ACC112 (cell line): ENCODE data around the gene NT5C1A.

Experiments
- H2AFZ ChIP-seq: fragments of 200-600 bp; sonication (generic); one replicate; pipeline ENCODE4 v1.6.0; 2017; ENCODE audit warnings: antibody characterized with exemption, low read length; ENCODE audit not compliant: unreplicated experiment
- H3K27ac ChIP-seq: fragments of 200-600 bp; sonication (generic); 2 replicates; pipeline ENCODE4 v1.5.1; 2014; ENCODE audit warnings: low read depth, mild to moderate bottlenecking, antibody characterized with exemption, low read length, moderate library complexity
- H3K27me3 ChIP-seq: fragments of 200-600 bp; sonication (generic); 2 replicates; pipeline ENCODE4 v1.6.1; 2014; ENCODE audit warnings: mild to moderate bottlenecking, antibody characterized with exemption, low read length, moderate library complexity, mixed read lengths; ENCODE audit not compliant: insufficient read depth
- H3K36me3 ChIP-seq: fragments of 200-600 bp; sonication (generic); 2 replicates; pipeline ENCODE4 v1.6.1; 2016; ENCODE audit warnings: mild to moderate bottlenecking, antibody characterized with exemption, low read length, moderate library complexity, mixed read lengths; ENCODE audit not compliant: insufficient read depth
- H3K4me1 ChIP-seq: fragments of 200-600 bp; sonication (generic); one replicate; pipeline ENCODE4 v1.6.1; 2016; ENCODE audit warnings: low read length, mixed read lengths; ENCODE audit not compliant: insufficient read depth, unreplicated experiment, control insufficient read depth
- H3K4me3 ChIP-seq: fragments of 200-600 bp; sonication (generic); 2 replicates; pipeline ENCODE4 v1.5.1; 2014; ENCODE audit warnings: mild to moderate bottlenecking, low read depth, low read length
- H3K79me2 ChIP-seq: fragments of 200-600 bp; sonication (generic); one replicate; pipeline ENCODE4 v1.6.0; 2016; ENCODE audit warnings: low read length; ENCODE audit not compliant: control insufficient read depth, unreplicated experiment, insufficient read depth

The NT5C1A gene

DNA sequence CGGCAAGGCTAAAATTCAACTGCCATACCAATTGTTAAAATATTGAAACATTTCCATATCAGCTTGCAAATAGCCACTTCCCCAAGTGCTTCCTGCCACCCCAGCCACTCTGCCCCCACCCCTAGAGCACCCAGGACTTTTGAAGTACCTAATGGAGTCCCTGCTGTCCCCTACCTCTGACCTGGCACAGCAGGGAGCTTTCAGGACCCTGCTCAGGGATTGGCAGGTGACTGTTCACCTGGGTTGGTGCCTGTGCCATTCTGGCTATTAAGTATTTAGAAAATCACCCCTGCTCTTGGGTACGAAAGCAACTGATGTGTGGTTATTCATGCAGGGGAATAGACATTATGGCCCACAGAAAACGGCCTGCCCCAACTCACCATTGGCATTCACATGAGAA lies 28.4 kb upstream of the NT5C1A start:
- Histone ChIP-seq H3K27ac (no peak overlapping the region), H3K4me3 (no peak overlapping the region), H3K79me2 (no peaks in the 10 kb centered on the region), H3K27me3 (peaks cover 46% of the 10 kb centered on the region), H2AFZ (no peak overlapping the region), H3K4me1 (no peaks in the 10 kb centered on the region), H3K36me3 (no peaks in the 10 kb centered on the region)

- no peak overlapping the region for H2AFZ ChIP-seq
- H3K4me3 ChIP-seq, result no peak overlapping the region
- peaks cover 55% of the 10 kb centered on the region for H3K27me3 ChIP-seq
- no peak overlapping the region for H3K27ac ChIP-seq
- H3K4me1 ChIP-seq, result no peaks in the 10 kb centered on the region
- no peaks in the 10 kb centered on the region for H3K79me2 ChIP-seq
- no peaks in the 10 kb centered on the region for H3K36me3 ChIP-seq
Measured at GRCh38 chr1:39699419-39699818, 27.5 kb upstream of the NT5C1A start.

GRCh38 chr1:39698568-39698967 lies 26.7 kb upstream of the NT5C1A start:
- H3K4me1 ChIP-seq, result no peaks in the 10 kb centered on the region
- no peak overlapping the region for H3K4me3 ChIP-seq
- peaks cover 64% of the 10 kb centered on the region for H3K27me3 ChIP-seq
- H3K79me2 ChIP-seq, result no peaks in the 10 kb centered on the region
- no peak overlapping the region for H3K27ac ChIP-seq
- H3K36me3 ChIP-seq, result no peaks in the 10 kb centered on the region
- H2AFZ ChIP-seq, result no peak overlapping the region

- Histone ChIP-seq H3K4me1 (no peaks in the 10 kb centered on the region), H3K27ac (no peak overlapping the region), H3K27me3 (peaks cover 85% of the 10 kb centered on the region), H3K79me2 (no peaks in the 10 kb centered on the region), H3K36me3 (no peaks in the 10 kb centered on the region), H3K4me3 (no peak overlapping the region), H2AFZ (no peak overlapping the region)
Measured at GRCh38 chr1:39696448-39696847, 24.5 kb upstream of the NT5C1A start.

DNA sequence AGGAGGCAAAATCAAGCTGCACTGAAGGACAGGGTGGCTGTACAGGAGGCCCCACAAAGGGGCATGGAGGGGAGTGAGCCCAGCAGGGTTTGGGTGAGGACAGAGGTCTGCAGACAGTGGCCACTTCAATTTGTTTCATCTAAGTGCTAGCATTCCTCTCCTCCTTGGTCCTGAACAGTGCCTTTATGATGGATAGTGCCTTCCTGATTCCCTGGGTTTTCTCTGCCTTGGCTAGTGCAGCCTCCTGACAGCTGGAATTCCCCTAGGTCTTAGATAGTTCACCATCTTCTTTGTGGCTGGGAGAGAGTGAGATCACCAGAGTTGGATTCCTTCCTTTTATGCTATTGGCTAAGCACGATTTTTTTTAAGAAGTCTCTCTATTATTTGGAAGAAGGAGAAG lies 23.1 kb upstream of the NT5C1A start:
- Histone ChIP-seq H3K4me3 (no peak overlapping the region), H3K4me1 (no peaks in the 10 kb centered on the region), H3K36me3 (no peaks in the 10 kb centered on the region), H3K27me3 (peaks cover 93% of the 10 kb centered on the region), H2AFZ (no peak overlapping the region), H3K79me2 (no peaks in the 10 kb centered on the region), H3K27ac (no peak overlapping the region)

- Histone ChIP-seq H3K27ac (no peak overlapping the region), H3K27me3 (peaks cover 97% of the 10 kb centered on the region), H3K79me2 (no peaks in the 10 kb centered on the region), H2AFZ (no peak overlapping the region), H3K4me3 (no peak overlapping the region), H3K4me1 (no peaks in the 10 kb centered on the region), H3K36me3 (no peaks in the 10 kb centered on the region)
Measured at GRCh38 chr1:39694026-39694425, 22.1 kb upstream of the NT5C1A start.

- Histone ChIP-seq H3K36me3 (no peaks in the 10 kb centered on the region), H3K4me3 (peak overlapping the region; percentile 66; the same call in 1 of the 2 replicates), H2AFZ (no peak overlapping the region), H3K27ac (no peak overlapping the region), H3K27me3 (peaks cover 96% of the 10 kb centered on the region), H3K4me1 (no peaks in the 10 kb centered on the region), H3K79me2 (no peaks in the 10 kb centered on the region)
Measured at GRCh38 chr1:39692152-39693074, 20.5 kb upstream of the NT5C1A start.

GRCh38 chr1:39691383-39692151 lies 19.7 kb upstream of the NT5C1A start, which contains the start of gene HPCAL4:
TSS of gene HPCAL4 (minus strand) at chr1:39691433. CDS start at chr1:39684603, 6,830 bp downstream.
- H3K4me1 ChIP-seq, result no peaks in the 10 kb centered on the region
- H3K4me3 ChIP-seq, result peak within 1 kb of the TSS; percentile 66
- H2AFZ ChIP-seq, result no peak within 1 kb of the TSS
- peaks cover 96% of the 10 kb centered on the region for H3K27me3 ChIP-seq
- no peak within 1 kb of the TSS for H3K27ac ChIP-seq
- no peaks in the 10 kb centered on the region for H3K79me2 ChIP-seq
- H3K36me3 ChIP-seq, result no peaks in the 10 kb centered on the region

DNA sequence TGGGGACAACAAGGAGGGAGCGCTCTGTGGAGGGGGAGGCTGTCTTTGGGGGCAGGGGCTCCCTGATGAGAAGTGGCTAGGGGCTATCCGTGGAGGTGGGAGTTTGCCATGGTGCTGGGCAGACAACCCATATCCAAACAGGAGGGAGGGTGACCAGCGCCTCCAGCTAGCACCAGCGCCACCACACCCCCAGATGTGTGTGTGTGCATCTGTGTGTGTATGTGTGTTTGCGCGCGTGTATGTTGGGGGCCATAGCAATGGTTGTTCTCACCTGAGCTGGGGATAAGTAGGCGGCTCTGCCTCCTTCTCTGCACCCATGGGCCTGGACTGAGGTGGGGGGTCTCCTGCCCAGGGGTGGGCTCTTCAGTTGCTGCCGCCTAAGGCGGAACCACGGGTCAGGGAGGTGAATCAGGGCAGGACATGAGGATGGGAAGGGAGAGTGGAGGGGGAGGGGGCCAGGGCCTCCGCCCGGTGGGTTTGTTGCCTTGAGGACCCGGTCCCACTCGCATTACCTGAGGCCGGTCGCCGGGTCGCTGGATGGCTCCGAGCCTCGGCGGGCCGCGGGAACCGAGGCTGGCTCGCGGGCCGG lies 19.0 kb upstream of the NT5C1A start:
- Histone ChIP-seq H3K4me1 (no peaks in the 10 kb centered on the region), H3K79me2 (no peaks in the 10 kb centered on the region), H2AFZ (no peak overlapping the region), H3K27ac (no peak overlapping the region), H3K36me3 (no peaks in the 10 kb centered on the region), H3K4me3 (peak overlapping the region; percentile 66), H3K27me3 (peaks cover 96% of the 10 kb centered on the region)

- peaks cover 93% of the 10 kb centered on the region for H3K27me3 ChIP-seq
Measured at GRCh38 chr1:39690225-39690624, 18.3 kb upstream of the NT5C1A start.

More at GRCh38 chr1:39690225-39690624, 18.3 kb upstream of the NT5C1A start:
- Histone ChIP-seq H3K36me3 (no peaks in the 10 kb centered on the region), H3K27ac (no peak overlapping the region), H2AFZ (no peak overlapping the region), H3K79me2 (no peaks in the 10 kb centered on the region), H3K4me1 (no peaks in the 10 kb centered on the region), H3K4me3 (no peak overlapping the region)
